ENCODE measurements around the gene TRMT6.

TRMT6 gene

DNA sequence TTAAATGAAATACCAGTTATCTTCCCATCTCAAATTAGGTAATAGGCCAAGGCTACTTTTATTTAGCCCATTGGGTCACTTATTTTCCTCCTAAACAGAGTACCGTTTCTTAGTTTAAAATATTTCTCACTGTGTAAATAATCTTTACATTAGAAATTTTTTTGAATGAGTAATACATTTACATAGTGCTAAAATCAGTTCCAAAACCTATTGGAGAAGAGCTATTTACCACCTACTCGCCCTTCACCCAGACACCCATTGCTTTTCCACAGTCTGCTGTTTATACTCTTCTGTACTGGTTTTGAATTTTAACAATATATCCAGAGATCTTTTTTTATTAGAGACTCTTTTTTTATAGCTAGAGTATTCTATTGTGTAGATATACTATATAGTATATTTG is 37.0 kb upstream of the TRMT6 start:
- TF ChIP-seq, protein P1, sequence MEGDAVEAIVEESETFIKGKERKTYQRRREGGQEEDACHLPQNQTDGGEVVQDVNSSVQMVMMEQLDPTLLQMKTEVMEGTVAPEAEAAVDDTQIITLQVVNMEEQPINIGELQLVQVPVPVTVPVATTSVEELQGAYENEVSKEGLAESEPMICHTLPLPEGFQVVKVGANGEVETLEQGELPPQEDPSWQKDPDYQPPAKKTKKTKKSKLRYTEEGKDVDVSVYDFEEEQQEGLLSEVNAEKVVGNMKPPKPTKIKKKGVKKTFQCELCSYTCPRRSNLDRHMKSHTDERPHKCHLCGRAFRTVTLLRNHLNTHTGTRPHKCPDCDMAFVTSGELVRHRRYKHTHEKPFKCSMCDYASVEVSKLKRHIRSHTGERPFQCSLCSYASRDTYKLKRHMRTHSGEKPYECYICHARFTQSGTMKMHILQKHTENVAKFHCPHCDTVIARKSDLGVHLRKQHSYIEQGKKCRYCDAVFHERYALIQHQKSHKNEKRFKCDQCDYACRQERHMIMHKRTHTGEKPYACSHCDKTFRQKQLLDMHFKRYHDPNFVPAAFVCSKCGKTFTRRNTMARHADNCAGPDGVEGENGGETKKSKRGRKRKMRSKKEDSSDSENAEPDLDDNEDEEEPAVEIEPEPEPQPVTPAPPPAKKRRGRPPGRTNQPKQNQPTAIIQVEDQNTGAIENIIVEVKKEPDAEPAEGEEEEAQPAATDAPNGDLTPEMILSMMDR (conservative IDR thresholded peaks at IDR 0.05; ENCODE audit: low read depth, low read length): no peak
- no peak for DNase-seq (ENCODE audit: low read depth)
- no peak overlapping the region for H3K4me3 ChIP-seq (ENCODE audit: low read length)

DNA sequence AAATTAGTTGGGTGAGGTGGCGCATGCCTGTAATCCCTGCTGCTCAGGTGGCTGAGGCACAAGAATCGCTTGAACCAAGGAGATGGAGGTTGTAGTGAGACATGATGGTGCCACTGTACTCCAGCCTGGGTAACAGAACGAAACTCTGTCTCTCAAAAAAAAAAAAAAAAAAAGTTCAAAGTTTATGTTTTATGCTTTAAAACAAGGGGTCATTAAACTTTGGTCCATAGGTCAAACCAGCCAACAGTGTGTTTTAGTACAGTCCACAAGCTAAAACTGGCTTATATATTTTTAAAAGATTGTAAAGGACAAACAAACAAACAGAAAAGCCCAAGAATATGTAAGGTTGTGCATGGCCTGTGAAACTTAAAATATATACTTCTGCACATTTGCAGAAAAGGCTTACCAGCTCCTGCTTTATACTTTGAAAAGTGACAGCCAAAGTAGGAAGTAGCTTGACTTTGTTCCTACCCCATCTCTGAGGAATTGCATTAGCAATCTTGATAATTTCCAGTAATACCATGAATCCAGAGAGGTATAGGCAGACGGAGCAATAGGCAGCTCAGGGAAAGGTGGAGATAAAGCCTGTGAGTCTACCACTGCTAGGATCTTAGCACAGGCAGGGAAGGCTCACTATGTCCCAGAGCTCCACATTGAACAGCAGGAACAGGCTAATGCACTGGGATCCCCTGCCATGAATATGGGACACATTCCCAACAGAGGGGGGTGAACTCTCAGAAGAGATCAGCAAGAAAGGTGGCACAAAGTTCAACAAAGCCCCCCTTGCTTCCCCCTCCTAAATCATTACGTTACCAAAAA is 30.6 kb upstream of the TRMT6 start:
- TF ChIP-seq, protein P1 (conservative IDR thresholded peaks at IDR 0.05; ENCODE audit: low read depth, low read length): no peak
- no peak overlapping the region for H3K4me3 ChIP-seq (ENCODE audit: low read length)
- no peak for DNase-seq (ENCODE audit: low read depth)

DNA sequence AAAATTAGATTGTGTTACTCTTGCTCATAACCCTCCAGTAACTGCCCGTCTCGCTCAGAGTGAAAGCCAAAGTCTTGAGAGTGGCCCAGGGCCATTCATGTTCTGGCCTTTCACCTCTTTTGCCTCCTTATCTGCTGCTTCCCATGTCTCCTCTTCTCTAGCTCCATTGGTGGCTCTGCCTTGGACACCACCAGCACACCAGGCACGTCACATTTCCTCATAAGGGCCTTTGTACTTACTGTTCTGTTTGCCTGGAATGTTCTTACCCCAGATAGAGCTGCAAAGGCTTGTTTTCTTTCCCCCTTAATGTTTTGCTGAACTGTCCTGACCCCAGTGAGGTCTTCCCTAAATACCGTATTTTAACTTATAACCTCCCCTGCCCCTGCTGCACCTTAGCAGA is 29.5 kb upstream of the TRMT6 start:
- no peak for DNase-seq (ENCODE audit: low read depth)
- TF ChIP-seq, protein P1 (conservative IDR thresholded peaks at IDR 0.05; ENCODE audit: low read depth, low read length): no peak

DNA sequence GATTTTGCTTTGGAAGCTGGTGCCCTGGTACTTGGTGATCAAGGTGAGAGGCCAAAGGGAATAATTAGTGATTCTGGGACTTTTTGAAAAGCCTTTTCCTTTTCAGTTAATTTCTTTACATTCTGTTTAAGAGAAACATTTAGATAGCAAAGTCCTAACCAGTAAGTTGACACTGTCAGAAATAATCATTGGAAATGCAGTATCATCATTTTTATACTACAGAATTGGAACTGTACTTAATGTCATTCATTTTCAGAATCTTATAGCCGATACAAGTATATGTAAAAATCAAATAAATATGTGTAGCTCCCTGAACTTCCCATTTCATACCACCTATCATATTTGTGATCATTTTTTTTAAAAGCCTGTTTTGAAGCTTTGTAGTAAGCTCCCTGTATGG is 27.6 kb upstream of the TRMT6 start:
- DNase-seq (ENCODE audit: low read depth): no peak
- TF ChIP-seq, protein P1 (conservative IDR thresholded peaks at IDR 0.05; ENCODE audit: low read depth, low read length): no peak

More for the DNA sequence above, 29.5 kb upstream of the TRMT6 start:
- H3K4me3 ChIP-seq (ENCODE audit: low read length): no peak overlapping the region

DNA sequence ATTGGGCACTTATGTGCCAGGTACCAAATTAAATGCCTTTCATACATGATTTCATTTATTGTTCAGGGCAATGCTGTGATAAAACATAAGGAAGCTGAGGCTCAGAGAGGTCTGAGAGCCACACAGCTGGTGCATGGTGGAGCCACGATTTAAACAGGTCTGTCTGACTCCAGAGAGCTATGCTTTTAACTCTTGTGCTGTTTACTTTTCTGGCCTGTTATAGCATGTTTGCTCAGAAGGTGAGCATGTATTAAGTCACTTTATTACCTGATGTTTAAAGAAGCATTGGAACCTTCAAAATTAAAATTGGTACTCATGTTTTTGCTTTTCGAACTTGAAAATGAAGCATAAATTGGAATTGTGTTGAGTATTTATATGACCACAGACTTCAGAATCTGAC is 26.9 kb upstream of the TRMT6 start:
- DNase-seq (ENCODE audit: low read depth): no peak
- TF ChIP-seq, protein P1 (conservative IDR thresholded peaks at IDR 0.05; ENCODE audit: low read depth, low read length): no peak
- no peak overlapping the region for H3K4me3 ChIP-seq (ENCODE audit: low read length)

More for the DNA sequence above, 27.6 kb upstream of the TRMT6 start:
- no peak overlapping the region for H3K4me3 ChIP-seq (ENCODE audit: low read length)

DNA sequence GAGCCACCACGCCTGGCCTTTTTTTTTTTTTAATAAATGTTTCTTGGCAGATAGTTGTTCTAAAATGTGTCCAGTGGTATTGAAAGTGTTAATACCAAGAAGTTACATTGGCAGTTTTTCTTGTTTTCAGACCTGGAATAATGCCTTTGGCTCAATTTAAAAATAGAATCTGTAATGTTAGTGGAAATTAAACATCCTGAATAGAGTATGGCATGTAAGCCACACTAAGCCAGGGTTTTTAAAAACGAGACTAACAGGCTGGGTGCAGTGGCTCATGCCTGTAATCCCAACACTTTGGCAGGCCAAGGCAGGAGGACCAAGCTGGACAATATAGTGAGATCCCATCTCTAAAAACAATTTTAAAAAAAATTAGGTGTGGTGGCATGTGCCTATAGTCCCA is 25.4 kb upstream of the TRMT6 start:
- no peak for DNase-seq (ENCODE audit: low read depth)
- TF ChIP-seq, protein P1 (conservative IDR thresholded peaks at IDR 0.05; ENCODE audit: low read depth, low read length): no peak

DNA sequence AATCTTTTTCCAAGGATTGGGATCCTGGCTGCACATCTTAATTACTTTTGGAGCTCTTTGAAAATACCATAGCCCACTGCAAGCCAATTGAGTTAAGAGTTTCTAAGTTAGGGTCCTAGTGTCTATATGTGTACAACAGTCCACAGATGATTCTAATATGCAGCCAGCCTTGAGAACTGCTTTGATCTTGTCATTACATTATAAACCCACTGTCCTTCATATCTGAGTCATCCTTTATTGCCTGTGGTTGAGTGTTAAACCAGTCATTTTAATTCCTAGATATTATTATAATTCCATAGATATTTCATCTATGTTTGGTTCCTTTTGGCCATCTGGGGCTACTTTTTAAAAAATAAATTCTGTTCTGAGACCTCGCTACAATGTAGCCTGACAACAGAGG is 24.2 kb upstream of the TRMT6 start:
- no peak for DNase-seq (ENCODE audit: low read depth)
- TF ChIP-seq, protein P1 (conservative IDR thresholded peaks at IDR 0.05; ENCODE audit: low read depth, low read length): no peak
- no peak overlapping the region for H3K4me3 ChIP-seq (ENCODE audit: low read length)

More for the DNA sequence above, 25.4 kb upstream of the TRMT6 start:
- no peak overlapping the region for H3K4me3 ChIP-seq (ENCODE audit: low read length)
